Ishikawa (cell line): ENCODE data around the gene MYOF.

Experiments used
- CEBPB ChIP-seq: IDR thresholded peaks from 2 replicates; pipeline ENCODE4 v1.6.1; 2012
- CREB1 ChIP-seq: IDR thresholded peaks from 2 replicates; pipeline ENCODE4 v1.6.1; 2012; ENCODE audit warnings: low read depth
- EGR1 ChIP-seq: IDR thresholded peaks from 2 replicates; pipeline ENCODE4 v1.6.1; 2012
- EP300 ChIP-seq: IDR thresholded peaks from 2 replicates; pipeline ENCODE4 v1.6.1; 2012; ENCODE audit warnings: borderline replicate concordance
- FOXM1 ChIP-seq: IDR thresholded peaks from 2 replicates; pipeline ENCODE4 v1.6.1; 2012; ENCODE audit warnings: low read depth, borderline replicate concordance
- NFIC ChIP-seq: IDR thresholded peaks from 2 replicates; pipeline ENCODE4 v1.6.1; 2012
- RAD21 ChIP-seq: IDR thresholded peaks from 2 replicates; pipeline ENCODE4 v1.6.1; 2012; ENCODE audit warnings: low read depth
- TAF1 ChIP-seq: IDR thresholded peaks from 2 replicates; pipeline ENCODE4 v1.6.1; 2012; ENCODE audit warnings: low read depth, mild to moderate bottlenecking
- TCF12 ChIP-seq: IDR thresholded peaks from 2 replicates; pipeline ENCODE4 v1.6.1; 2012; ENCODE audit warnings: low read depth
- TEAD4 ChIP-seq: IDR thresholded peaks from 2 replicates; pipeline ENCODE4 v1.6.1; 2012
- YY1 ChIP-seq: IDR thresholded peaks from 2 replicates; pipeline ENCODE4 v1.6.1; 2012; ENCODE audit warnings: low read depth
- ZBTB7A ChIP-seq: IDR thresholded peaks from 2 replicates; pipeline ENCODE4 v1.6.1; 2012; ENCODE audit warnings: low read depth
- TF ChIP-seq, protein P1 (sequence below): IDR thresholded peaks from 2 replicates; pipeline ENCODE4 v1.6.1; 2012
- TF ChIP-seq, protein P2 (sequence below): IDR thresholded peaks from 2 replicates; pipeline ENCODE4 v1.6.1; 2012; ENCODE audit warnings: low read depth, mild to moderate bottlenecking
- TF ChIP-seq, protein P3 (sequence below): IDR thresholded peaks from 2 replicates; pipeline ENCODE4 v1.6.1; 2012

MYOF gene

DNA sequence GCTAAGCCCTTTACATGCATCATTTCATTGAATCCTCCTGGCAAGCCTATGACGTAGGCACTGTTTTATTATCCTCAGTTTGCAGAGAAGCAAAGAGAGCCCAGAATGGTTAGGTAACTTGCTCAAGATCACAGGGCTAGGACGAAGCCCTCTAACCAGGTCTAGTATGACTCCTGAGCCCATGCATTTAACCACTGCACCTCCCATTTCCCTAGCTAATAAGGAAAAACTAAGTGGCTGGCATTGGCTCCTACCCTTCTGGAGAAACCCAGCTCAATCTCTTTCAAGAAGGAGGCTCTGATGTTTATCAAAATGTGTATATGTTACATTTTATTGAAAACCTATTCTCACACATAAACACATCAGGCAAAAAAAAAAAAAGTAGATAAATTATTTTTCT is 19.8 kb downstream of the MYOF start:
- no peak for TF ChIP-seq NFIC
- no peak for TF ChIP-seq CEBPB
- TF ChIP-seq TCF12: no peak
- TF ChIP-seq YY1: no peak
- TF ChIP-seq, protein P1, sequence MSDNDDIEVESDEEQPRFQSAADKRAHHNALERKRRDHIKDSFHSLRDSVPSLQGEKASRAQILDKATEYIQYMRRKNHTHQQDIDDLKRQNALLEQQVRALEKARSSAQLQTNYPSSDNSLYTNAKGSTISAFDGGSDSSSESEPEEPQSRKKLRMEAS: no peak
- no peak for TF ChIP-seq EP300
- TF ChIP-seq TEAD4: no peak
- TF ChIP-seq, protein P2, sequence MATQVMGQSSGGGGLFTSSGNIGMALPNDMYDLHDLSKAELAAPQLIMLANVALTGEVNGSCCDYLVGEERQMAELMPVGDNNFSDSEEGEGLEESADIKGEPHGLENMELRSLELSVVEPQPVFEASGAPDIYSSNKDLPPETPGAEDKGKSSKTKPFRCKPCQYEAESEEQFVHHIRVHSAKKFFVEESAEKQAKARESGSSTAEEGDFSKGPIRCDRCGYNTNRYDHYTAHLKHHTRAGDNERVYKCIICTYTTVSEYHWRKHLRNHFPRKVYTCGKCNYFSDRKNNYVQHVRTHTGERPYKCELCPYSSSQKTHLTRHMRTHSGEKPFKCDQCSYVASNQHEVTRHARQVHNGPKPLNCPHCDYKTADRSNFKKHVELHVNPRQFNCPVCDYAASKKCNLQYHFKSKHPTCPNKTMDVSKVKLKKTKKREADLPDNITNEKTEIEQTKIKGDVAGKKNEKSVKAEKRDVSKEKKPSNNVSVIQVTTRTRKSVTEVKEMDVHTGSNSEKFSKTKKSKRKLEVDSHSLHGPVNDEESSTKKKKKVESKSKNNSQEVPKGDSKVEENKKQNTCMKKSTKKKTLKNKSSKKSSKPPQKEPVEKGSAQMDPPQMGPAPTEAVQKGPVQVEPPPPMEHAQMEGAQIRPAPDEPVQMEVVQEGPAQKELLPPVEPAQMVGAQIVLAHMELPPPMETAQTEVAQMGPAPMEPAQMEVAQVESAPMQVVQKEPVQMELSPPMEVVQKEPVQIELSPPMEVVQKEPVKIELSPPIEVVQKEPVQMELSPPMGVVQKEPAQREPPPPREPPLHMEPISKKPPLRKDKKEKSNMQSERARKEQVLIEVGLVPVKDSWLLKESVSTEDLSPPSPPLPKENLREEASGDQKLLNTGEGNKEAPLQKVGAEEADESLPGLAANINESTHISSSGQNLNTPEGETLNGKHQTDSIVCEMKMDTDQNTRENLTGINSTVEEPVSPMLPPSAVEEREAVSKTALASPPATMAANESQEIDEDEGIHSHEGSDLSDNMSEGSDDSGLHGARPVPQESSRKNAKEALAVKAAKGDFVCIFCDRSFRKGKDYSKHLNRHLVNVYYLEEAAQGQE: no peak
- no peak for TF ChIP-seq ZBTB7A
- no peak for TF ChIP-seq TAF1
- no peak for TF ChIP-seq CREB1
- TF ChIP-seq EGR1: no peak
- no peak for TF ChIP-seq FOXM1
- TF ChIP-seq, protein P3, sequence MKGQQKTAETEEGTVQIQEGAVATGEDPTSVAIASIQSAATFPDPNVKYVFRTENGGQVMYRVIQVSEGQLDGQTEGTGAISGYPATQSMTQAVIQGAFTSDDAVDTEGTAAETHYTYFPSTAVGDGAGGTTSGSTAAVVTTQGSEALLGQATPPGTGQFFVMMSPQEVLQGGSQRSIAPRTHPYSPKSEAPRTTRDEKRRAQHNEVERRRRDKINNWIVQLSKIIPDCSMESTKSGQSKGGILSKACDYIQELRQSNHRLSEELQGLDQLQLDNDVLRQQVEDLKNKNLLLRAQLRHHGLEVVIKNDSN: no peak
- TF ChIP-seq RAD21: no peak

DNA sequence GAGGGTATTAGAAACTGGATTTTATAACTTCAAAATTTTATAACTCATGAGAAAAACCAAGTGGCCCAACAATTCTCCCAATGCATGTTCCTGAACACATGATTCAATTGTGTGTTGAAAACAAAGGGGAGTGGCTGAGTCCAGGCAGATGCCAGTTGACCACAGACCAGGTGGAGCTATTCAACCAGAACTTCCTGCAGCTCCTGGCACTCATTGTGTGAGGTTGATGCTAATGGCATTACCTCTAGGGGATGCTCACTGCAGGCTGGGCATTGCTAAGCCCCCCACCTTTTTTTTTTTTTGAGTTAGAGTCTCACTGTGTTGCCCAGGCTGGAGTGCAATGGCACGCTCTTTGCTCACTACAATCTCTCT is 20.3 kb downstream of the MYOF start:
- TF ChIP-seq NFIC (peak; percentile 84), EP300 (peak; percentile 82), FOXM1 (peak; percentile 51), TEAD4 (peak; percentile 89), TAF1 (no peak), RAD21 (peak; percentile 20; the same call in 1 of the 2 replicates), CREB1 (no peak), CEBPB (no peak; the same call in 1 of the 2 replicates), EGR1 (no peak), YY1 (no peak), ZBTB7A (no peak), TCF12 (peak; percentile 98)
- TF ChIP-seq, protein P1: peak; percentile 81
- TF ChIP-seq, protein P3: peak; percentile 61
- TF ChIP-seq, protein P2: no peak

DNA sequence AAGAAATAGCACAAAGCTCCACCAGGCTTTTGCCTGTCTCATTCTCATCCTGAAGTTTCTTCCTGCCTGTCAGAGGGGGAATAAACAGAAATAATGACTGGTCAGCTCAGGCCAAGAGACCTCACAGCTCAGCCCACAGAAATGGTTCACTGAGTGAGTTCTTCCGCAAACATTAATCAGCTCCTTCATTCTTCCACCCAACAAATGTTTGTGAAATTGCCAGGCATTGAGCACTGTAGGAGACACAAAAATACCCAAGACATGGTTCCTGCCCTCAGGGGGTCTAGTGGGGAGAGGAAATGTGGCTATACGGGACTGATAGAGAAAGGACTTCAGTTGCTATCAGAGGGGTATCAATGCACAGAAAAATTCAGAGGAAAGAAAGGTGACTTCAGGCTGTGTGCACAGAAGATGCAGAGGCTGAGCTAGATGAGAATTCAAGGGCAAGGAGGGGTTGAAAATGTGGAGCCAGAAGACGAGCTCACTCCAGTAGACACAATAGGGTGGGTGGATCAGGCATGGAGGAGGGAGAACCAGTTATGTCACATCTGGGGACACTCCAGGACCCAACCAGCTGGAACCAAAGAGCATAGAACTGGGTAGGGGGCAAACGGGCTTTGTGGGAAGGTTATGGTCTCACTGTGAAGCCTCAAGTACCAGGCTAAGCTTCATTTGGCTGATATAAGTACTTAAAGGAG is 20.9 kb downstream of the MYOF start:
- TF ChIP-seq CREB1: 0 out of 2 replicates have a peak, but pooled peaks have one; percentile 9
- TF ChIP-seq RAD21: peak; percentile 17; the same call in 1 of the 2 replicates
- no peak for TF ChIP-seq NFIC
- TF ChIP-seq, protein P3: no peak
- TF ChIP-seq CEBPB: no peak
- 0 out of 2 replicates have a peak, but pooled peaks have one; percentile 38 for TF ChIP-seq YY1
- peak; percentile 33 for TF ChIP-seq FOXM1
- TF ChIP-seq EP300: peak; percentile 66
- TF ChIP-seq, protein P1: no peak; the same call in 1 of the 2 replicates

DNA sequence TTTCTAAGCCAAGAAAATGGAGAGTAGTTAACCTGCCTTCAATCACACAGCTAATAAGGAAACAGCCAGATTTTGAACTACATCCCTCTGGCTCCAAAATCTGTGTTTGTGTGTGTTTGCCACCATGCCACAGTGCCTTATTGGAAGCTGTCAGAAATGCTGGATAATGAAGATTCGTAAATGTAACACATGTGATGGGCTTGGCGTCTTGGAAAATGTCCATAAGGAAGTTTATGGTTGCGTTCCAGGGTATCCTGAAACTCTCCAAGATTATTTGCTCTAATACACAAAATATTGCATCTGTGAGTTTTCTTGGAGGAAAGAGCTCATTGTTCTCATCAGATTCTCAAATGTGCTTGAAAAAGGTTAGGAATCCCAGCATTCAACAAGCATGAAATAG is 22.7 kb downstream of the MYOF start:
- TF ChIP-seq CEBPB: no peak

DNA sequence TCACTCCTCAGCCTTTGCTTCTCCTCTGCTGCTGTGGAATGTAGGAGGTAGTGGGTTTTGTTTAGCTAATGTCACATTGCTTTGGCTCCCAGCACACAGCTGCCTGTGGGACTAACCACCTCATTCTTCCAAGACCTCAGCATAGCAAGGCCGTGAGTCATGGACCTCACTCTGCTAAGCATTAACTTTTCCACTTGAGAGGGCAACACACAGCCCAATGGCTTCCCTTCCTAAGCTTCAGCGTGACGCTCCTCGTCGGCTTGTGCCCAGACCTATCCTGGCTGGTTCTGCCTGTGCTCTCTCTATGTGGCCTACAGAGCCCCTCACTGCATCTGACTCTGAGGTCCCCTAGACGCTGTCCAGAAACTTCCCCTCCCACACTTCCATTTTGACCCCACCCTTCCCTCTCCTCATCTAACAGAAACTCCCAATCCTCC is 23.3 kb downstream of the MYOF start:
- TF ChIP-seq TCF12: peak; percentile 98
- TF ChIP-seq YY1: peak; percentile 84
- peak; percentile 90 for TF ChIP-seq FOXM1
- TF ChIP-seq RAD21: peak; percentile 36
- peak; percentile 33; the same call in 1 of the 2 replicates for TF ChIP-seq CREB1
- no peak for TF ChIP-seq EGR1
- TF ChIP-seq, protein P3: peak; percentile 38
- TF ChIP-seq EP300: peak; percentile 97
- TF ChIP-seq, protein P1: peak; percentile 90
- TF ChIP-seq, protein P2: no peak
- peak; percentile 99 for TF ChIP-seq TEAD4
- TF ChIP-seq CEBPB: peak; percentile 44; the same call in 1 of the 2 replicates
- 0 out of 2 replicates have a peak, but pooled peaks have one; percentile 43 for TF ChIP-seq ZBTB7A
- TF ChIP-seq TAF1: no peak
- TF ChIP-seq NFIC: peak; percentile 92
